OCI-LY1 (cell line): ENCODE results near the gene ZNF546.

Source experiments
- CTCF ChIP-seq: fragments of 200-600 bp; sonication (generic), shearing (Covaris generic); IDR thresholded peaks from 2 replicates; pipeline ENCODE4 v1.5.1; 2017; ENCODE audit warnings: mild to moderate bottlenecking, antibody characterized with exemption, low read length, moderate library complexity, mixed read lengths
- EZH2 ChIP-seq: fragments of 200-600 bp; sonication (generic), shearing (Covaris generic); IDR thresholded peaks from 2 replicates; pipeline ENCODE4 v1.8.0; 2017; ENCODE audit warnings: borderline replicate concordance, mixed run types, mild to moderate bottlenecking, antibody characterized with exemption, low read length, moderate library complexity, mixed read lengths

GRCh38 chr19:39987596-39987995 lies 9.3 kb upstream of the ZNF546 start:
- TF ChIP-seq CTCF (no peak), EZH2 (no peak)
